ENCODE measurements around the gene OLAH.

The OLAH gene

GRCh38 chr10:15072358-15072757 lies 28.6 kb downstream of the OLAH start:
- no peak for DNase-seq

DNA sequence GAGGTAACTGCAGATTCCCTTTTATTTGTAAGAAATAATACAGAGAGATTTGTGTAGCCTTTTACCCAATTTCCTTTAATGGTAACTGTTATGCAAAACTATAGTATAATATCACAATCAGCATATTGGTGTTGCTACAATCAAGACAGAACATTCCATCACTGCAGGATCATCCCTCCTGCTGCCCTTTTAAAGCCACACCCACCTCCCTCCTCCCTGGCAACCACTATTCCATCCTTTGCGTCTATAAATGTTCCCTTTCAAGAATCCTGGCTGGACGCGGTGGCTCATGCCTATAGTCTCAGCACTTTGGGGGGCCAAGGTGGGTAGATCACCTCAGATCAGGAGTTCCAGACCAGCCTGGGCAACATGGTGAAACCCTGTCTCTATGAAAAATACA lies 31.7 kb downstream of the OLAH start:
- DNase-seq = no peak

- no peak for DNase-seq
Observed at GRCh38 chr10:15083674-15084501, 40.1 kb downstream of the OLAH start.

- peak; percentile 65 for DNase-seq
Observed at GRCh38 chr10:15084502-15084922, 40.8 kb downstream of the OLAH start.

- peak; percentile 88 for DNase-seq
Observed at GRCh38 chr10:15088428-15089261, 44.9 kb downstream of the OLAH start, which contains the start of gene ACBD7. TSS of gene ACBD7 (minus strand) at chr10:15088776. CDS start at chr10:15088728, 48 bp downstream.

- no peak for DNase-seq
Observed at GRCh38 chr10:15091418-15091817, 47.7 kb downstream of the OLAH start.

- no peak for DNase-seq
Observed at GRCh38 chr10:15092855-15093408, 49.2 kb downstream of the OLAH start.

DNA sequence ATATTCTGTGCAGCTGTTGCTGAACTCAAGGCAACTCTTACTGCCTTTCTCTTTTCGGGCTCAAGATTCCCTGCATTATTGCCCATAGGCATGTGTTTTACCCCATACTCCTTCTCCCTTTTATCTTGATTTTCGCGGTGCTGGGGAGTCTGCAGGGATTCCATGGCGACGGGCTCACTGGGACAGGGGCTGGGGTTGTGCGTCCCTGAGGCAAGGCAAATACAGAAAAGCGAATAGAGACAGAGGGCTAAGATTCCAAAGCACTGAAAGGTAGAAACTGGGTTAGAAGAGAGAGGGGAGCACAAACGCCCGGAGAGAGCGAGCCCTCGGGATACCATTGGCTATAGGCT lies 52.9 kb downstream of the OLAH start:
- DNase-seq = no peak

- DNase-seq = peak; percentile 98
Observed at GRCh38 chr10:15097011-15097812, 53.5 kb downstream of the OLAH start, which contains the start of gene RPP38. TSS of gene RPP38 (plus strand) at chr10:15097355. CDS start at chr10:15103315, 5,960 bp downstream.

DNA sequence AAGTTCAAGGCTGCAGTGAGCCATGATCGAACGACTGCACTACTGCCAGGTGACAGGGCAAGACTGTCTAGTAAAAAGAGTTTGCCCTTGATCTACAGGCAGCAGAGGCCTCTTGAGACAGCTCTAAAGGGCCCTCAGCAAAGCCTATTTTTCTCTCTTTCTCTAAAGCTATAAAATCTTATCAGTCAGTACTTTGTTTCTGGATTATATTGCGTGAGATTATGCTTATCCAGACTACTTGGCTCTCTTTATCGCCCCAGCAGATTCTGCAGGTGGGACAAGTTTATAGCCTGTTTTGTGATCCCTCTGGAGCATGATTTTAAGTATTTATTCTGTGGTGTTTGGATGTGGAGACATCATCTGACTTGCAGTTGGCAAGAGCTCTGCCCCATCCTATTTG lies 56.1 kb downstream of the OLAH start:
- no peak for DNase-seq

- DNase-seq = no peak
Observed at GRCh38 chr10:15103513-15103912, 59.8 kb downstream of the OLAH start.

- peak; percentile 63 for DNase-seq
Observed at GRCh38 chr10:15106352-15107013, 62.7 kb downstream of the OLAH start.

DNA sequence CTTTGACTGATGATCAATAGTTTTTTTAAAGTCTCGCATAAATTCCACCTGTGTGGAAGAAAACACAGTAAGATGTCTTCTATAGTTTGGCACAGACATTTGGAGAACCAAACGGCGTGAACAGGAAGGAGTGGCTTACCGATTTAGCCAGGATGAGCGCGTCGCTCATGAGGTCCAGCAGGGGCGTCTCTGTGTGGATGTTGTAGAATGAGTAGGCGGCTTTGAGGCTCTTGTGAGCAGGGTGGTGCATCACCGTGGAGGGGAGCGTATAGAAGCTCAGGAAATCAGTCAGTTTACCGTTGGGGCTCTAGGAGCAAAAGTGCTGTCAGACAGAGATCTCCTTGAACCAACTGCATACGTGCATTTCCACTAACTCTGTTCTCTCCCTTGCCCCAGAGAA lies 68.9 kb downstream of the OLAH start:
- DNase-seq = no peak

DNA sequence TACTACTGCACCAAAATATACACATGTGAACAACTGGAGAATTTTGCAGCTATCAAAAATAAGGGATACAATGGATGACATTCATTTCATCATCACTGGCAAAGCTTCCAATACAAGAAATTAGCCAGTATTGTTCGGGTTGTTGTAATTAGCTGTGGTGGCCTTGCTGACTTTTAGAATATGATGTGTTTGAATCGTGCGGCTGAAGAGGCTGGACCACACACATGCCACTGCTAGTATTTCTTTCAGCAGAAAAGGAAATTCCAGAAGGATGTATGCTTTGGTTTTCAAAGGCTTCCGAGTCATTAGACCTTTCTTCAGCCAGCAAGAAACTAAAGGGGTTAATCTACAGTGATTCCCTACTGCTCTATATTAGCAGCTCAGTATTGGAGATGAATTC lies 70.0 kb downstream of the OLAH start:
- no peak for DNase-seq

DNA sequence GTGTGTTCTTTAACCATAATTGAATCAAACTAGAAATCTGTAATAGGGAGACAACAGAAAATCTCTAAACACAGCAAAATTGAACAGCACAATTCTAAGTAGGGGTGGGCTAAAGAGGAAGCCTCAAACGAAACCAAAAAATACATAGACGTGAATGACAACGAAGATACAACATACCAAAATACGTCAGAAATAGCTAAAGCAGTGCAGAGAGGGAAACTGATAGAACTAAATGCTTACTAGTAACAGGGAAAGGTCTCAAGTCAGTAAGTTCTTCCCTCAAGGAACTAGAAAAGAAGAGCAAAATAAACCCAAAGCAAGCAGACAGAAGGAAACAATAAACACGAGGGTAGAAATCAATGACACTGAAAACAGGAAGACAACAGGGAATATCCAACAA lies 72.5 kb downstream of the OLAH start:
- no peak for DNase-seq

GRCh38 chr10:15118615-15119014 lies 74.9 kb downstream of the OLAH start:
- no peak for DNase-seq

- no peak for DNase-seq
Observed at GRCh38 chr10:15120523-15120922, 76.8 kb downstream of the OLAH start.

- no peak for DNase-seq
Observed at GRCh38 chr10:15121707-15122106, 78.0 kb downstream of the OLAH start.

DNA sequence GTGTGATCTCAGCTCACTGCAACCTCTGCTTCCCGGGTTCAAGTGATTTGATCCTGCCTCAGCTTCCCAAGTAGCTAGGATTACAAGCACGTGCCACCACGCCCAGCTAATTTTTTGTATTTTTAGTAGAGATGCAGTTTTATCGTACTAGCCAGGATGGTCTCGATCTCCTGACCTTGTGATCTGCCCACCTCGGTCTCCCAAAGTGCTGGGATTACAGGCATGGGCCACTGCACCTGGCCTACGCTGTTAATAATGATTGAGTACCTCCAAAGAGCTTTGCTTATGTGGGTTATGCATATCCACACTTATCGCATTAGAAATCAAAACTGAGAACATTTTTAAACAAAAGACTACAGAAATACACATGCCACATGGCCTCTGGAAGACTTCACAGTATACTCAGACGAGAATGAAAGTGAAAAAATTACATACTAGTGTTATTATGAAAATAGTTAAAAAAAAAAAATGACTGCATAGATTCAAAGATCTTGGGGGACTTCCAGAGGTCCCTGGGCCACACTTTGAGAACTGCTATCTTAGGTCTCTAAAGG lies 78.8 kb downstream of the OLAH start:
- no peak for DNase-seq

All from midbrain (tissue), 1 donor.